ENCODE data around the gene AGO3.
A peak's percentile ranks its signal among the peaks of the same experiment; 100 is the strongest.
"Not testable (repeated sequence)": the region's sequence is repeated elsewhere in the genome, so short reads cannot be mapped to it uniquely, and the experiment has no call there.

The AGO3 gene

GRCh38 chr1:35925741-35926140, 5.2 kb upstream of the AGO3 start:
- DNase-seq (ENCODE audit: low spot score), result no peak

GRCh38 chr1:35927472-35927871, 3.4 kb upstream of the AGO3 start:
- no peak for DNase-seq (ENCODE audit: low spot score)

GRCh38 chr1:35929730-35930592, 944 bp upstream of the AGO3 start:
- no peak for DNase-seq (ENCODE audit: low spot score)

GRCh38 chr1:35931446-35932157, 697 bp downstream of the AGO3 start:
- DNase-seq (ENCODE audit: low spot score), result peak; percentile 26

DNA sequence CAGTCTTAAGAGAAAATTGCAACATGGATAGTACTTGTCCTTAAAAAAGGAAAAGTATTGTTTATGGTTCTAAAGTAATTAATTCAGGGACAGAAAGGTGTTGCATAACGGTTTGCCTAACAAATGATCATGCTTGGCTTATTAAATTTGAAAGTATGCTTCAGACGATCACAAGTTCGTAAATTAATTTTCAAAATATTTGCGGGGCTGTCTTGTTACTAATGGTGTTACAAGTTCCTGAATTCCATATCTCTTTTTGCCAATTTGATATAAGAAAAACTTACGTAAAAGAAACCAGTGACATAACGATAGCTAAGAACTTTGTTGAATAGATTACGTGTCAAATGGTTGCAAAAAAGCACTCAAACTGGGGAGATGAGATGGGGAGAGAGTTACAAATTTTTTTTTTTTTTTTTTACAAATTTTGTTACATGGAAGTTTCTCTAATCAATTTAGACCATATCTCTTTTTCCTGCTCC, 1.3 kb downstream of the AGO3 start:
- DNase-seq (ENCODE audit: low spot score), result no peak

- no peak for DNase-seq (ENCODE audit: low spot score)
Observed at GRCh38 chr1:35932941-35933340, 2.0 kb downstream of the AGO3 start.

DNA sequence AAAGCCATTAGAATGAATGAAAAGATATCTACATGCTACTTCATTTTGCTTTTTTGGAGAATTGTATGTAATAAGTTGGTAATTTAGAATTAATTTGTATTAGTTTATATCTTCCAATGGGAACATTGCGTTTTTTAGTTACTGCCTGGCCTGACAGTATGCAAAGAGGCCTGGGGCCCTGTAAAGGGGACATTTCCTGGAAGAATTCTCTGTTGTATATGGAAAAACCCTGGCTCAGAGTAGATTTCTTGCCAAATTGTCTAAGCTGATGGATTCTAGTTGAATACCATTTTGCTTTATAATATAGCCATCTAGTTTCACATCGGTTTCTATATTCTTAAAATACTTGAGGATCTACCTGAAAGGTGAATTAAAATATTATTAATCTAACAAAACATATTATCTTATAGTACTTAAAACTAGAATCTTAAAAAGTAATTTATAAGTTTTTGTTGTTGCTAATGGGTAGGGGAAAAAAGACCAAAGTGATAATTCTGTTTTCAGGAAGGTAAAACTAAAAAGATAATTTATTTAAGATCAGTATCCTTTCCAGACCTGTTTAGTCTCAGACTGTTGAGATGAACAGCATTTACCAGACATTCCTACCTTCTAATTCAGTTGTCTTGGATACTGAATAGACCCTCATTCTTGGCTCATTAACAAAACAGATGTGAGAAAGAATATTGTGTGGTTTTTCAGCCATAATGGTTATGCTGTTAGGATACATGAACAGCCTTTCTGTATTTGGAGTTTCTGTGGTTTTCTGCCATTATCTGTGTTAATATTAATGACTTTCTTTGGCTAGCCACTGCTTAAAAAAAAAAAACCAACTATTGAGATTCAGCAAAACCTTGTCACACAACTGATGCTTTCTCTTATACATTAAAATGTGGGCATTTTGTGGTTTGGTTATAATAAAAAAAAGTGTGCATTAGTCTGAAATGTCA, 4.8 kb downstream of the AGO3 start:
- peak; percentile 27 for DNase-seq (ENCODE audit: low spot score)

DNA sequence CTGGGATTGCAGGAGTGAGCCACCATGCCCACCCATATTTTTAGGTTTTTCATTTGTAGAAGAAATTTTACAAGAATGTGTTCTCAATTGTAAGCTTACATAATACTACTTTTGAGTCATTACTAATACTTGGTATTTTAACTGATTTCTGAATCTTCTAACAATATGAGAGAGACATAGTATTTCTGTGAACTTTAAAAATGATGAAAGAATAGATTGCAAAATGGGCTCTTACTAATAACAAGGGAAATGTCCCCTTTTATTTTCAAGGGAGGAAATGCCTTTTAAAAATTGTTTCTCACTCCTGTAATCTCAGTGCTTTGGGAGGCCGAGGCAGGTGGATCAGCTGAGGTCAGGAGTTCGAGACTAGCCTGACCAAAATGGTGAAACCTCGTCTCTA, 5.9 kb downstream of the AGO3 start:
- DNase-seq (ENCODE audit: low spot score), result no peak

- no peak for DNase-seq (ENCODE audit: low spot score)
Observed at GRCh38 chr1:35939484-35939883, 8.6 kb downstream of the AGO3 start.

GRCh38 chr1:35945327-35945726, 14.4 kb downstream of the AGO3 start:
- no peak for DNase-seq (ENCODE audit: low spot score)

DNA sequence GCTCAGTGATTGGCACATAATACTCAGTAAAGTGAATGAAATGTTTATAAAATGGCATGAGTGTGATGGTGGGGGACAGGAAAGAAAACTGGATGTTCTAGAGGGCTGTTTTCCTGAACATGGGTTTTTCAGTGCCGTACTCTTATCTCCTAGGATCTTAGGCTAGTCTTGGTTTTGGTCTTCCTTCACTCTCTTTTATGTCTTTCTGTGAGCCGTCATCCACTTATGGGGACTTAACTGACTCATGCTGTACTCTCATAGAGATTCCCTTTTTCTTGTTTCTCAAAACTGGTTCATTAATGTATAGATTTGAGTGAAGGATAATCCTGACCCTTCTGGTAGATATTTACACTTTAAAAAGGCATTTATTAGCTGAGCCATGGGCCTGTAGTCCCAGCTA, 16.6 kb downstream of the AGO3 start:
- no peak for DNase-seq (ENCODE audit: low spot score)

DNA sequence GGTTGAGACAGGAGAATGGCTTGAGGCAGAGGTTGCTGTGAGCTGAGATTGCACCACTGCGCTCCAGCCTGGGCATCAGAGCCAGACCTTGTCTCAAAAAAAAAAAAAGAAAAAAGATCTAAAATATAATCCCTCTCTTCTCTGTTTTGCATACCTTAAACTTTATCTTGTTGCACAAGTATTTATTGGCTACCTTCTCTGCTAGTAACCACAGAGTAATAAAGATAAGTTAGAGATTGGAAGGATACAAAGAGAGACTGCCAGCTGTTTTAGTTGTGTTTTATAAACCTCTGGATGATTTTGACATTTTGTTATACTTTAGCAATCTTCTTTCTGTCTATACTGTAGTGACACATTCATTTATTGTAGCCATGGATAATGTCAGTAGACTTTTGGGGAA, 27.7 kb downstream of the AGO3 start:
- DNase-seq (ENCODE audit: low spot score), result no peak

- no peak for DNase-seq (ENCODE audit: low spot score)
Observed at GRCh38 chr1:35959304-35959703, 28.4 kb downstream of the AGO3 start.

DNA sequence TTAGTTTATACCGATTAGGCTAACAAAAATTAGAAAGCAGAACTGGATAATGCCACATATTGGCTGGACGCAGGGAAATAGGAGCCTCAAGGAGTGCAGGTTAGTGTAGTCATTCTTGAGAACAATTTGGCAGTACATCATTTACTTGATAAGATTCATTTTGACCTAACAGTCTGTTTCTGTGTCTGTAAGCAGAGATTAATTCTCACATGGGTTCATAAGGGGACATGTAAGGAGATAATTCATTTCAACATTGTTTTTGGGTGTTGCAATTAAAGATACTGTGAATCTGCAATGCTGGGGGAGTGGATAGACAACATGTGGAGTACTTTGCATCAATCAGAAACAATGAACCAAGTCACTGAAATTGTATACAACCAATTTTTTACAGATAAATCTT, 32.0 kb downstream of the AGO3 start:
- no peak for DNase-seq (ENCODE audit: low spot score)

DNA sequence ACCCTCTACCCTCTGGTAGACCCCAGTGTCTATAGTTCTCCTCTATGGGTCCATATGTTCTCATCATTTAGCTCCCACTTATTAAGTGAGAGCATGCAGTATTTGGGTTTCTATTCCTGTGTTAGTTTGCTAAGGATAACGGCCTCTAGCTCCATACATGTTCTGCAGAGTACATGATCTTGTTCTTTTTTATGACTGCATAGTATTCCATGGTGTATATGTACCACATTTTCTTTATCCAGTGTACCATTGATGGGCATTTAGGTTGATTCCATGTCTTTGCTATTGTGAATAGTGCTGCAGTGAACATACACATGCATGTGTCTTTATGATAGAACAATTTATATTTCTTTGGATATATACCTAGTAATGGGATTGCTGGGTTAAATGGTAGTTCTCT, 33.4 kb downstream of the AGO3 start:
- DNase-seq (ENCODE audit: low spot score), result not testable (repeated sequence)

GRCh38 chr1:35968396-35968795, 37.5 kb downstream of the AGO3 start:
- DNase-seq (ENCODE audit: low spot score), result no peak

- no peak for DNase-seq (ENCODE audit: low spot score)
Observed at GRCh38 chr1:35971601-35972000, 40.7 kb downstream of the AGO3 start.

DNA sequence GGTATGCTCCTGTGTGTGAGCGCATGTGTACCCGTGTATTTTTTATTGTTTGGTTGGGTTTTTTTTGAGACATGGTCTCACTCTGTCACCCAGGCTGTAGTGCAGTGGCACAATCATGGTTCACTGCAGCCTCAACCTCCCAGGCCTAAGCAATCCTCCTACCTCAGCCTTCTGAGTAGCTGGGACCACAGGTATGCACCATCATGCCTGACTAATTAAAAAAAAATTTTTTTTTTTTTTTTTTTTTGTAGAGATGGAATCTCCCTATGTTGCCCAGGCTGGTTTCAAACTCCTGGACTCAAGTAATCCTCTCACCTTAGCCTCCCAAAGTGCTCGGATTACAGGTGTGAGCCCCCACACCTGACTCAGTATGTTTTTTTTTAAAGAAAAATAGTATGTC, 41.7 kb downstream of the AGO3 start:
- DNase-seq (ENCODE audit: low spot score), result not testable (repeated sequence)

- DNase-seq (ENCODE audit: low spot score), result no peak
Observed at GRCh38 chr1:35980090-35980489, 49.2 kb downstream of the AGO3 start.

GRCh38 chr1:35988237-35988636, 57.3 kb downstream of the AGO3 start:
- DNase-seq (ENCODE audit: low spot score), result no peak

GRCh38 chr1:36006941-36007500, 76.1 kb downstream of the AGO3 start:
- no peak for DNase-seq (ENCODE audit: low spot score)

DNA sequence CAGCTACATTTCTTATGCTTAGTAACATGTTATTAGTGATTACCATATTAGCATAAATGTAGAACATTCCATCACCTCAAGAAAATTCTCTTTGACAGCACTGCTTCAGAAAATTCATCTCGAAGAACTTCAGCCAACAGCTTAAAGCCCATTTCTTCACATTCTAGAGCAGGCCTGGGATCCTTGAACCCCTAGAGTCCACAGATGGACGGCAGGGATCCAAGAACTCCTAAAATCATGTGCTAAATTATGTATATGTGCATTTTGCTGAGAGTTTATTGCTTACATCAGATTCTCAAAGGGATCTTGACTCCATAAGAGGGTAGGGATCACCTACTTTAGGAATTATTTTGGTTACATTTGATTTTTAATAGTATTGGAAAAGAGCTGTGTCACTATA, 76.8 kb downstream of the AGO3 start:
- DNase-seq (ENCODE audit: low spot score), result no peak
